RWPE1 (cell line): ENCODE data around the gene SPIB.

Experiments
- CTCF ChIA-PET: fragments of 350-600 bp; sonication (Branson Sonifier 250); formaldehyde crosslinking; extraction: SDS; loops from one replicate; lab custom pipeline; 2021; lab: Yijun Ruan, JAX
- POLR2A ChIA-PET: fragments of 400-600 bp; formaldehyde crosslinking; extraction: SDS; loops from one replicate; lab custom pipeline; 2020; ENCODE audit warnings: antibody characterized with exemption; ENCODE audit not compliant: low non-redundant PET; lab: Yijun Ruan, JAX
- DNase-seq: peaks from one replicate; pipeline ENCODE4 v3.0.0; 2012; ENCODE audit warnings: low spot score
- H3K27ac ChIP-seq: fragments of 450-650 bp; 2 replicates; pipeline ENCODE4 v1.5.1; 2017
- CTCF ChIP-seq: fragments of 450-650 bp; conservative IDR thresholded peaks from 2 replicates; pipeline ENCODE4 v1.5.1; 2017; ENCODE audit warnings: low read depth, mild to moderate bottlenecking

Gene SPIB

DNA sequence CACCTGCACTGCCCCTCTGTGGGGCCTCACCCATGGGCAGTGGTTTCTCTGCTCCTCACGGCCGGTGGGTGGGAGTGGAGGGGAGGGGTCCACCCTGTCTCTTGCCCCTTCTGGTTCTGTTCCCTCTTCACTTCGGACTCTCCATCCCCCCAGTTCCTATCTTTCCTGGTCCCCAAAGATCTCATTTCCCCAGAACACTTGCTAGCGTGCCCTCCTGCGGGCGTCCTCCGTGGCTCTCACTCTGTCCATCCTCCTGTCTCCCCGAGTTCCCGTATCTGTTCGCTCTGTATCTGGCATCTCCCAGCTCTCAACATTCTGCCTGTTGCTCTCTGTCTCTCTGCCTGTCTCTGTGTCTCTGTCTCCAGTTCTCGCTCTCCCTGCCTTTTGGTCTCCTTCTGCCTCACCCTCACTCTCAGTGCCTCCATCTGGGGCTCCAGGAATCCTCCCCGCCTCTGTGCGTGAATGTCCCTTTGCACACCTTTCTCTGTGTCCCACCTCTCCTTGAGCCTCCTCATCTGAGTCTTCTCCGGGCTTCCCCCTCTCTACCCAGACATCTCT is 363 bp downstream of the SPIB start:
- TF ChIP-seq CTCF, result no peak
- ChIA-PET CTCF (no interaction called here), POLR2A (no interaction called here)
- DNase-seq, result no peak
- H3K27ac ChIP-seq, result no peak overlapping the region

- ChIA-PET POLR2A (no interaction called here), CTCF (no interaction called here)
- DNase-seq, result no peak
- no peak for TF ChIP-seq CTCF
- no peak overlapping the region for H3K27ac ChIP-seq
Observed at GRCh38 chr19:50419580-50420035, 870 bp downstream of the SPIB start.

- ChIA-PET CTCF (no interaction called here), POLR2A (no interaction called here)
- no peak overlapping the region for H3K27ac ChIP-seq
- no peak for DNase-seq
- TF ChIP-seq CTCF, result no peak
Observed at GRCh38 chr19:50420127-50420526, 1.4 kb downstream of the SPIB start.

GRCh38 chr19:50420808-50421207 is 2.1 kb downstream of the SPIB start:
- CTCF ChIA-PET, result no interaction called here
- TF ChIP-seq CTCF, result no peak
- no peak overlapping the region for H3K27ac ChIP-seq

DNA sequence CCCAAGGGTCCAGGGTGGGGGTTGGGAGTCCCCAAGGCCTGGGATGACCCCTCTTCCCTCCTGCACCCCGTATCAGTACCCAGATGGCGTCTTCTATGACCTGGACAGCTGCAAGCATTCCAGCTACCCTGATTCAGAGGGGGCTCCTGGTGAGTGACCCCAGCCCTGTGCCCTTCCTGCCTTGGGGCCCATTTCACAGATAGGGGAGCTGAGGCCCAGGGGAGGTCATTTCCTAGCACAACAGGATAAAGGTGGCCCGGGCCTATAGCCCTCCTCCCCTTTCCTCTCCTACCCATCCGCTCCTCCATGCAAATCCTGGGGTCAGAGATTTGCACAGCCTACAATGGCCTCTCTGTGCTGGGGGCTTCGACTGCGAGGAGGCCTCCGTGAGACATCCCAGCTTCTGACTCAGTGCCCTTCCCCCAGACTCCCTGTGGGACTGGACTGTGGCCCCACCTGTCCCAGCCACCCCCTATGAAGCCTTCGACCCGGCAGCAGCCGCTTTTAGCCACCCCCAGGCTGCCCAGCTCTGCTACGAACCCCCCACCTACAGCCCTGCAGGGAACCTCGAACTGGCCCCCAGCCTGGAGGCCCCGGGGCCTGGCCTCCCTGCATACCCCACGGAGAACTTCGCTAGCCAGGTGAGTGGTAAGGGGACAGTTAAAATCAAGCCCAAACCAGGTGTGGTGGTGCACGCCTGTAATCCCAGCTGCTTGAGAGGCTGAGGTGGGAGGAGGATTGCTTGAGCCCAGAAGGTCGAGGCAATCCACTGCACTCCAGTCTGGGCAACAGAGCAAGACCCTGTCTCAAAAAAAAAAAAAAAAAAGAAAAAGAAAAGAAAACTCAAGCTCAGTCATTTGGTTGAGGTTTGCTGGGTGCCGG is 3.9 kb downstream of the SPIB start:
- ChIA-PET POLR2A (no interaction called here), CTCF (interaction anchor here (0.6 kb wide), 1 partner anchor 1133 kb away, joined by 4 read pairs; no protein-coding TSS in a partner anchor)
- no peak for TF ChIP-seq CTCF
- H3K27ac ChIP-seq, result no peak overlapping the region
- DNase-seq, result no peak

More at GRCh38 chr19:50420808-50421207, 2.1 kb downstream of the SPIB start:
- DNase-seq, result no peak
- POLR2A ChIA-PET, result no interaction called here

DNA sequence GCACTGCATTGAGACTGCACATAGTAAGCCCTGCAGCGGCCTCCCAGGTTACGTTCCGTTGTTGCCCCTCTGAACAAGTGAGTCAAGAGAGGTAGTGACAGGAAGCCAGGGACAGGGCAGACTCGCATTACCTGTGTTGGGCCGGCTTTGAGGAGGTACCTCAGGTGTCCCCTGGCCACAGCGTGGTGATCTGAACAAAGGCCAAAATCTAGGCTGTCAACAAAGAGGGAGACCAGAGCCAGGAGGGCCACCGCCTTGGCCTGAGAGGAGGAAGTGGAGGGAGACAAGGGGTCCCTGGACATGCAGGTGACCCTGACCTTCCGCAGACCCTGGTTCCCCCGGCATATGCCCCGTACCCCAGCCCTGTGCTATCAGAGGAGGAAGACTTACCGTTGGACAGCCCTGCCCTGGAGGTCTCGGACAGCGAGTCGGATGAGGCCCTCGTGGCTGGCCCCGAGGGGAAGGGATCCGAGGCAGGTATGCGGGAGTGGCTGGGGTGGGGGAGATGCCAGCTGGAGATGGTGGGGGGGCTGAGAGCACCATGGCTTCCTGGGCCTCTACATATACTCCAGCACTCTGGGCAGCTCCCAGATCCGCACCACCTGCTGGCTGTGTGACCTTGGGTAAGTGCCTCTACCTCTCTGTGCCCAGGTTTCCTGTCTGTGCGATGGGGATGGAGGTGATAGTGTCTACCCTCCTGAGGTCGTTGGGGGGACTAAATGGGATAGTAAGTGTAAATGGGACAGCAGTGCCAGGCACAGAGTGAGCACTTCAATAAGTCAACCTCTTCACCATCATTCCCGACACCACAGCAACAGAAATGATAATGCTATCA is 4.8 kb downstream of the SPIB start:
- TF ChIP-seq CTCF, result no peak
- DNase-seq, result no peak
- POLR2A ChIA-PET, result no interaction called here
- CTCF ChIA-PET, result no interaction called here
- H3K27ac ChIP-seq, result no peak overlapping the region
